DMS114 treated with DMSO at 0.1 percent for 48 hours (cell line): ENCODE results near the gene CAMK2B.
"Not testable (repeated sequence)": the region's sequence is repeated elsewhere in the genome, so short reads cannot be mapped to it uniquely, and the experiment has no call there.

Source experiments
- DNase-seq: peaks from one replicate; lab custom pipeline; 2025; ENCODE audit not compliant: unreplicated experiment; lab: John Stamatoyannopoulos, UW

Gene CAMK2B

DNA sequence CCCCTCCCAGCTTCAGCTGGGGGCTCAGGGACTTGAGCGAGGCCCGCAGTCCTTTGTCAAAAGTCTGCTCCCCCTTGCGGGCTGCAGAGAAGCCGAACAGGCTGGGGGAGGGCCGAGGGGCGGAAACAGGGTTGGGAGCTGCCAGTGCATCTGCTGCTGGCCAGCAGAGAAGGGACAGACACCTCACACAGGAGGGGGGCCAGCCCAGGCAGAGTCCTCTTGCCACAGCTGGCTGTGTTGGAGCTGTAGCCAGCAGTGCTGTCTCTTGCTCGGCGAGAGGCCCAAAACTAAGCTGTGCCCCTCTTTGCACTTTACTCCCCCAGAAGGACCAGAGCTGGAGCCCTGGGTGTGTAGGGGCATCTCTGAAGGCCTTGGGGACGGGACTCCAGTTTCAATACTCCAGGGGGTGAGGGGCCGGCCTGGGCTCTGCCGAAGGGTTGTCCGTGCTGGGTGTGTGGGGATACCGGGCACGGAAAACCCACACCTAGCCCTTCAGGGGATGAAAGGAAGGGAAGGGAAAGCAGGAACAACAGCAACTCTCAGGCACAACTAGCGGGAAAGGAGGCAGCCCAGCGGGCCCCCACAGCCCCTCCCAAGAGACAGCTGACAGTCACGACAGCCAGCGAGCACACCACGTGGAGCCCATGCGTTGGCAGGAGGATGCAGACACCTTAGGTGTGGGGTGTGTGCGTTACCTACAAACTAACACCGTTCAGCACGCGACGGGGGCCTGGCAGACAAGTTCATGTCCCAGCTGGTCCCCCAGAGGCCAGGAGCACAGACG, 106.8 kb downstream of the CAMK2B start:
- DNase-seq: no peak

DNA sequence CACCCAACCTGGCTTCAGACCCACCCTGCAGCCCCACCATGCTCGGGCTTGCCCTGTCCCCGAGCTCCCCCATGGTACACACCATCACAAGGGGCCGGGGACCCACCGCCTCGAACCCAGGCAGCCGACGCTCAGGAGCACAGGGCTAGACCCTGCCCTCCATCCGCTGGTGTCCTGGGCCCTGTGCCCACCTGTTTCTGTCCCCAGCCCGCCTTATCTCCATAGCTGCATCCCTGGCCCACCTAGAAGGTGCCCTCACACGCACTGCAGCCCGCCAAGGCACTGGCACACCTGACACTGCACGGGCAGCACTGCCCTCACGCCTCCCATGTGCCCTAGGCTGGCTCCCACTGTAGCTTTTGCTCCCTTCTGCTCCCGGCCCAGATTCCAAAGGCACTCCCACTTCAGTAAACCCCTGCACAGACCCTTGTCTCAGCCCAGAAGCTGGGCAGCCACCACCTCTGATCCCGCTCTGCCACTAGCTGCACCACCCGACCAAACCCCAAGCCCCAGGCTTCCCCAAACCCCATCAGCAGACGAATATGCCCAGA, 107.5 kb downstream of the CAMK2B start:
- DNase-seq: no peak

DNA sequence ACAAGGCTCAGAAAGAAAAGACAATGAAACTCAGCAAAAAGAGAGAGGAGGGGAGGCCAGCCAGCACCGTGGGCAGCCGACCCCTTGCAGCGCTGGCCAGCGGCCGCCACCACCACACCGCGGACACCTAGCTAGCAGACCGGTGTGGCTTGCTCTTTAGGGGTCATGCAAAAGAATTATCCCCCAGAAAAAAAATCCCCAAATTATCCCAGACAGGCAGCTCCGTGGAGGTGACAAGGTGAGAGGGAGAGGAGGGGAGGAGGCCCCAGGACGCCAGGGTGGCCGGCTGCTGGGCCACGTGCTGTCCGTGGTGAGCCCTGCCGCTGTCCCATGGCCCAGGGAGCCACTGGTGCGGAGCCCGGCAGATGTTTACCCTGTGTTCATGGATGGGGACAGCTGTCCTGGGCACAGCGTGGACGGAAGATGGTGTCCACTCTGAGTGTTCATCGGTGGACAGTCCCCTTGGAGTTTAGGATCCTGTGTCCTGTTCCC, 108.1 kb downstream of the CAMK2B start:
- DNase-seq: no peak

DNA sequence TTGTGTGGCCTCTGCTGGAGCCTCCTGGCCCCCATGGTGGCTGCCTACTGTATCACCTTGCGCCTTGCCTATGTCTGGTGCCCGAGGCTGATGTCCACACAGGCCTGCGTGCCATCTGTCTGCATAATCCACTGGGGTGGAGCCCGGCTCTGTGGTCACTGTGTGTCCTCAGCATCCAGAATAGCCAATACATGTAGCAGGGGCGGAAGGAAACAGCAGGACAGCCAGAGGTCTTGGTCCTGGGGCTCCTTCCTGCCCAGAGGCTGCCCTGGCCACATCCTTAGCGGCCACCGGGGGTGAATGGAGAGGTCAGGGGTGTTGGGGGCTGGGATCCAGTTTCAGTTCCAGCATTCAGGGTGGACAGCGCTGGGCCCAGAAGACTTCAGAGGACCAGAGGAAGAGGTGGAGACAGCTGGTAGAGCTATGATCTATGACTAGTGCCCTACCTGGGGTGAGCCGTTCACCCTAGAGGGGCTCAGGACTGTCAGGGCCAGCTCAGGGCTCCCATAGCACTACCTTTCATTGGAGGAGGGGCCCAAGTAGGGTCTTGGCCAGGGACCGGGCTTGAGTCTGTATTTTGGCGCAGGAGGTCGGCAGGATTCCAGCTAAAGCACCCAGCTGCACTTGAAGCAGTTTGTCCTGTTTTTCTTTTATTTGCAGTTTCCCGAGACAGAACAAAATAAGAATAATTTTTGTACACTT, 108.7 kb downstream of the CAMK2B start:
- no peak for DNase-seq

GRCh38 chr7:44216019-44216418, 109.4 kb downstream of the CAMK2B start:
- no peak for DNase-seq

DNA sequence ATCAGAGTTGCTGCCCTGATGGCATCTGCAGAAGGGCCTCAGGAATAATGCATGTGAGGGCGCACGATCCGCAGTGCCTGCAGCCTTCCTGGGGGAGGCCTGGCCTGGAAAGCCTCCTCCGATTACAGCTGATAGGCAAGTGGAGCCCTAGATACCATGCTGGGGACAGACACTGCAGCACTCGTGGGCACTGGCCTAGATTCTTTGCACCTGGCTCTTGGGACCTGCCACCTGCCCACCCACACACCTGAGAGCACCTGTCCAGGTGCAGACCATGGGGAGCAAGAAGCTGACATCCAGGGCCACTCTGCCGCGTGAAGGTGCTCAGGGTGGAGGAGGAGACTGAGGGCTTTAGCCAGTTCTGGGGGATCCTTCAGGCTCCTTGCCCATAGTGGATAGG, 109.9 kb downstream of the CAMK2B start:
- DNase-seq: no peak

DNA sequence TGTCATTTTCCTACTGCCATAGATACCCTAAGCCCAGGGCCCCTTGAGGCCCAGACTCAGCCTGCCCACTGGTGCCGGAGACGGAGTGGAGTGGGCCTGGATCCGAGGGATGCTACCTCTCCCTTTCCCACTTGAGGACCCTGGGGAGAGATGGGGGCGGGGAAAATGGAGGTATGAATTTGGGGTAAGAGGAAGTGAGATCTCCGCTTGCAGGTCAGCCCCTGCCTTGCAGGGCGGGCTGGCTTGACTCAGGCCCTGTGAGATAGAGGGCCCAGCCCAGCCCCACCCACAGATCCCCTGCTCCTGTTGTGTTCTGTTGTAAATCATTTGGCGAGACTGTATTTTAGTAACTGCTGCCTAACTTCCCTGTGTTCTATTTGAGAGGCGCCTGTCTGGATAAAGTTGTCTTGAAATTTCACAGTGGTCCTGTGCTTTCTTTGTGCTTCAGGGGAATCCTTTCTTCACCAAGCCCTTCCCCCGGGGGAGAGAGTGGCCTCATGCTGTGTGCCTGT, 111.5 kb downstream of the CAMK2B start:
- DNase-seq: no peak

DNA sequence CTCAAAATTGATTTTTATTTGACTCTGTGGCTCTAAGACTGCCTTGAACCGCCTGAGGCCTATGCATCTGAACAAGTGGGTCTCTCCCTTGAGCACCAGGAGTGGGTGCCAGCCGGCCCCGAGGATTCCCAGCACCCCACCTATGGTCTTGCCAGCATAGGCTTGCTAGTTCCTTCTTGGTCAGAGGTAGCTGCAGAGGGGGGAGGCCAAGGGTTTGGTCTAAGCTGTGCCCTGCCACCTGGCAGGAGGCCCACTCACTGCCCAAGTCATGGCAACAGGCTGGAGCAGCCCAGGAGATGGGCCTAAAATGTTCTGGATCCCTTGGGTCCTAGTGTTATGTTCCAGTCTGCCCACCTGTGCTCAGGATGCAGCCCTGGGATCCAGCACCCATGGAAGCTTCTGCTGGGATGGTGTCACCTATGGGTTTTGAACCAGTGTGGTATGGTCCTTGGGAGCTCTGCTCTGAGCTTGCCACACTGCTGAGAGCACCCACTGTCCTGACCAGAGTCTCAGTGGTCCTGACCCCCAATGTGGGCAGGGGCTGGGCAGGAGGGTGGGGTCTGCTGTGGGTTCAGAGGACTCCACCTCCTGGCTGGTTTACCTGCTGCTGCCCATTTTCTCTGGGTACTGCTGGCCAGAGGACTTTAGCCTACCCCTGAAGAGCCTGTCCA, 112.1 kb downstream of the CAMK2B start:
- no peak for DNase-seq

- DNase-seq: no peak
Observed at GRCh38 chr7:44212581-44213184, 112.7 kb downstream of the CAMK2B start.

- no peak for DNase-seq
Observed at GRCh38 chr7:44212018-44212417, 113.4 kb downstream of the CAMK2B start.

DNA sequence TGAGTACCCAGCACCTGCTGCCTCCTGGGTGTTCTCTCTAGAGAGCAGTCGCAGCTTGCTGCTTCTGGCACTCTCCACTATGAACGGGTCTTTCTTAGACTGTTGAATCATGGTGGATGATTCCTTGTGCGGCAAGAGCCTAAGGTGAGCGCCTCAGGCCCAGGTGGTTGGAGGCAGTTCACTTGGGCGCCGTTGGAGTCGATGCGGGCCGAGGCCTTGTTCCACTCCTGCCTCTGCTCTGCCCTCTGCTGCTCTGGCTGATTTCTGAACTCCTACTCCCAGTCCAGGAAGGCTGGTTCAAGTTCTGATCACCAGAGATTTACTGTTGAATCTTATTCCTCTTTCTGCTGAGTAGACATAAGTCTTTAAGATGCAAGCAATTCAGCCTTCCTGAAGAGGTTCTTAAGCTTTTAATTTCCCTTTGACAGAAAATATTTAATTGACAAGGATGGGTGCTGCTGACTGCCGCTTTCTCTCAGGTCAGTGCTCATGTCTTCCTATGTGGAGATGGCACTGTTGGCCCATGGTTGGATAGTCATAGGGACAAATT, 114.2 kb downstream of the CAMK2B start:
- DNase-seq: no peak

- DNase-seq: no peak
Observed at GRCh38 chr7:44210107-44210506, 115.3 kb downstream of the CAMK2B start.

- DNase-seq: no peak
Observed at GRCh38 chr7:44208085-44208484, 117.3 kb downstream of the CAMK2B start.

DNA sequence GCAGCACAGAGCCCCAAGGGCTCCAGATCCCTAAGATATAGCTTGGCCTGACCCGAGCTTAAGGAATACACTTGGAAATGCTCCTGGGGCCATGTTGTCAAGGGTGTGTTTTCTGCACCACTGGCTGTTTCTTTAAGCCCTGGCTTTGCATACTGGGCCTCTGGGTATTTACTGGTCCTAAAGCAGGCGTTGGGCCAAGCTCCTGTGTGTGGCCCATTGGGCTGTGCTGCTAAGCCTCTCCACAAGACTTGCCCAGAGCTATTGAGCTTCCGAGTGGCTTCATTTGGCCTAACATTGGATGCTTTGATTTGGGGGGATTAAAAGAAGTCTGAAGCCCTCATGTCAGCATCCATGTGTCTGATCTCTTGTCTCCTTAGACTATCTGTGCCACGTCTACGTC, 119.4 kb downstream of the CAMK2B start:
- no peak for DNase-seq

DNA sequence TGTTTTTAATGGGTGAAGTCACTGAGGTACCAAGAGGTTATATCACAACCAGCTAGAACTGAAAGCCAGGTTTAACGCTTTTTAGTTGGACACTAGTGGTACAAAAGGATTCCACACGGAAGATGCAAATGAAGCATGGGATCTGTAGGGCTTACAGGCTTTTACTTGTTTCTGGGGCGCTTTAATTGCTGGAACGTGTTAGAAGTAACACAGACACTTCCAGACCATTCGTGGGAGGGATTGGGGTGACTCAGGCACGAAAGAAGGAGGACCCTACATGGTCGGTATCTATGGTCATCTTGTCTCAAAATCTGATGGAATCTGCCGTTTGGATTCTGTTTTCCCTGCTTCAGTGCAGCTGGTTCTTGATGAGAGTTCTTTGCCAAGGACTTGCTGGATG, 123.6 kb downstream of the CAMK2B start:
- DNase-seq: no peak

DNA sequence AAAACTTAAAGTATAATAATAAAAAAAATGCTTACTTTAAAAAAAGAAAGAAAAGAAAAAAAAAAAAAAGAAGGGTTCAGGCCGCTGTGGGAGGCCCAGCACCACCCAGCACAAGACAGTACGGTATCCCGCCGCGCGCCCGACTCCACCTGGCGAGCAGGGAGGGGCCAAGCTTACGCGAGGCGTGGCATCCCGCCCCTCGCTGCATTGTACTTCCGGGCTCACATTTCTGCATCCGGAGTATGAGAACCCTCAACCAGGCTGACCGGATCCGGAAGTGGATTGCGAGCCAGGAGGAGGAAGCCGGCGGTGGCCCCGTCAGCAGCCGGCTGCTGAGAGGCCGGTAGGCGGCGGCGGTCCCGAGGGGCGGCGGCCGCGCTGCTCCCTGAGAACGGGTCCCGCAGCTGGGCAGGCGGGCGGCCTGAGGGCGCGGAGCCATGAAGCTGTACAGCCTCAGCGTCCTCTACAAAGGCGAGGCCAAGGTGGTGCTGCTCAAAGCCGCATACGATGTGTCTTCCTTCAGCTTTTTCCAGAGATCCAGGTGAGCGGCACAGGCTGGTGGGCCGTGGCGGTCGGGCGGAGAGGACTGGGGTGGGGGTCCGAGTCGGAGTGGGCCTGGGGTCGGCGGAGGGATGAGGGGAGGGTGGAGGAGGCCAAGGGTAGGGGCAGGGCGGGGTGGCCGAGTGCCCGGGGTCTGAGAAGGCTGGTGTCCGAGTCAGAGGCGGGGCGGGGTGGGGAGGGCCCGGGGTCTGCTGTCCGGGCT, 124.5 kb downstream of the CAMK2B start, which contains the start of gene YKT6:
Gene YKT6, plus strand, starts transcription at position 280 of the 763 bp plus-strand sequence. Its CDS starts 158 bp downstream, at position 438.
- DNase-seq: peak; percentile 94

DNA sequence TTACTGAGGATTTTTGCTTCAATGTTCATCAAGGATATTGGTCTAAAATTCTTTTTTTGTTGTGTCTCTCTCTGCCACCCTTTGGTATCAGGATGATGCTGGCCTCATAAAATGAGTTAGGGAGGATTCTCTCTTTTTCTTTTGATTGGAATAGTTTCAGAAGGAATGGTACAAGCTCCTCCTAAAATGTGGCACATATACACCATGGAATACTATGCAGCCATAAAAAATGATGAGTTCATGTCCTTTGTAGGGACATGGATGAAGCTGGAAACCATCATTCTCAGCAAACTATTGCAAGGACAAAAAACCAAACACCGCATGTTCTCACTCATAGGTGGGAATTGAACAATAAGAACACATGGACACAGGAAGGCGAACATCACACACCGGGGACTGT, 125.2 kb downstream of the CAMK2B start:
- DNase-seq: not testable (repeated sequence)

GRCh38 chr7:44197474-44197873, 127.9 kb downstream of the CAMK2B start:
- no peak for DNase-seq

GRCh38 chr7:44196450-44196872, 128.9 kb downstream of the CAMK2B start:
- DNase-seq: peak; percentile 24

- DNase-seq: no peak
Observed at GRCh38 chr7:44195889-44196288, 129.5 kb downstream of the CAMK2B start.
